ENCODE measurements around the gene RNF151. TPM values are rescaled to one million over a fixed set of nuclear protein-coding genes. Genes with fewer than 3 reads are reported as not detected.

Gene RNF151
- total and polyA plus RNA-seq, 2 of the 13 experiments (the other 11 are each of a cell fraction or from before 2014, with no cell fraction given) = not detected

- TF ChIP-seq STAT6 (CRISPR knock-in tag; IDR thresholded peaks at IDR 0.05; ENCODE audit: borderline replicate concordance) (peak; percentile 4; the same call in 1 of the 2 replicates), ZNF709 (CRISPR knock-in tag; IDR thresholded peaks at IDR 0.05) (peak; percentile 33; the same call in 1 of the 2 replicates), ZBTB33 (CRISPR knock-in tag; IDR thresholded peaks at IDR 0.05) (no peak), KLF11 (CRISPR knock-in tag; IDR thresholded peaks at IDR 0.05) (no peak), KDM2A (CRISPR knock-in tag; IDR thresholded peaks at IDR 0.05; ENCODE audit: borderline replicate concordance, low read depth) (peak; percentile 42; the same call in 1 of the 2 replicates), MXI1 (IDR thresholded peaks at IDR 0.05; ENCODE audit: borderline replicate concordance, low read depth, low read length) (peak; percentile 72; the same call in 1 of the 3 replicates), DDIT3 (CRISPR knock-in tag; IDR thresholded peaks at IDR 0.05) (no peak), TCF7 (IDR thresholded peaks at IDR 0.05; ENCODE audit: low read depth) (no peak), FUBP1 (CRISPR knock-in tag; IDR thresholded peaks at IDR 0.05; ENCODE audit: borderline replicate concordance) (no peak), IRF1 (CRISPR knock-in tag; IDR thresholded peaks at IDR 0.05; ENCODE audit: low read depth) (no peak), AFF4 (CRISPR knock-in tag; IDR thresholded peaks at IDR 0.05) (no peak), ZNF740 (CRISPR knock-in tag; IDR thresholded peaks at IDR 0.05) (no peak), XBP1 (CRISPR knock-in tag; IDR thresholded peaks at IDR 0.05) (no peak), ZNF333 (CRISPR knock-in tag; IDR thresholded peaks at IDR 0.05; ENCODE audit: borderline replicate concordance) (peak; percentile 86; the same call in 1 of the 2 replicates), ZBTB38 (CRISPR knock-in tag; IDR thresholded peaks at IDR 0.05) (peak; percentile 74; the same call in 1 of the 2 replicates)
These were observed 26.1 kb upstream of the RNF151 start (continued) for GRCh38 chr16:1940273-1941161.

Measured in HepG2 (cell line).